PFSK-1 (cell line): ENCODE data around the gene SETBP1.

Experiments used
- FOXP2 ChIP-seq: optimal IDR thresholded peaks from 2 replicates; pipeline ENCODE3; 2011; ENCODE audit warnings: borderline replicate concordance, control low read depth, inconsistent platforms; ENCODE audit not compliant: insufficient read depth; ENCODE audit errors: extremely low read length, extremely low read depth
- POLR2AphosphoS5 ChIP-seq: IDR thresholded peaks from 2 replicates; pipeline ENCODE4 v1.6.1; 2012; ENCODE audit warnings: low read depth, mild to moderate bottlenecking, control low read depth, low read length, moderate library complexity
- SIN3A ChIP-seq: IDR thresholded peaks from 2 replicates; pipeline ENCODE4 v1.6.1; 2012; ENCODE audit warnings: mild to moderate bottlenecking, low read length, moderate library complexity, borderline replicate concordance; ENCODE audit not compliant: insufficient read depth
- TAF1 ChIP-seq: IDR thresholded peaks from 2 replicates; pipeline ENCODE4 v1.6.1; 2012; ENCODE audit warnings: low read length, control low read depth, borderline replicate concordance; ENCODE audit not compliant: insufficient read depth
- TF ChIP-seq, protein P1 (sequence below), 2 experiments: IDR thresholded peaks; 2 replicates each; pipeline versions ENCODE4 v1.6.1 to v1.8.0; 2011 to 2012; ENCODE audit warnings: low read depth in 2 of 2, low read length in 2 of 2, control low read depth in 1 of 2, inconsistent platforms in 1 of 2, mild to moderate bottlenecking in 1 of 2, moderate library complexity in 1 of 2; ENCODE audit not compliant: insufficient read depth in 1 of 2

SETBP1 gene

DNA sequence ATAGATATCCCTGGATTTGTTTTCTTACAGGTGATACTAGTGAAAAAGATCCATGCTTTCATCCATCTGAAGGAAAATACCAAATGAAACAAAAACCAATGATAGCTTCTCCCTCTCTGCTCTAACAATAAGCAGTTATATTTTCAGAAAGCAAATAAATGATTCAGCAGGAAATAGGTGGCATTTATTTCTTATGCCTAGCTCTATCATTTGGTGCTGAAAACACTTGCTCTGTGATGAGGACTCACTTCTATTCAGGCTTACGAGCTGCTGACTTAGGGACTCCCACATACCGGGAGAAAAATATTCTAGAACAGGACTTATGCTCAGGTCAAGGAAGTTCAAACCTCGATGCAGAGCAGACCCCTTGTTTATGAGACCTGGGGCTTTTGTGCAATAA, 142.6 kb downstream of the SETBP1 start:
- no peak for TF ChIP-seq SIN3A

DNA sequence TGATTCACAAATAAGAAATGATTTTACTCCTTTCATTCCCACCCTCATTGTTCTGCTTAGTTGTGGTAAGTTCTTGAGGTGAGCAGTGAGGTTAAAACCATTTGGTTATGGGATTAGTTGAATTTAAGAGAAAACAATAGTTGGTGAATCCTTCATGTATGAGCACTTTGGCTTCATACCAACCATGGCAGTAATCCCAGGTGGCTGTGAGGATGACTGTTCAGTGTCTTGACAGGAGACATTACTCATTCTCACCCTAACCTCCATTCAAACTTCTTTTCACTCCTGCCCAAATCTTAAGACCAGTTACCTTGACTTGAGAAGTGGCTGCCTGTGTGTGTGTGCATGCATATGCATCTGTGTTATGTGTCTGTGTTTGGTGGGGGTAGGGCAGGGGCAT, 143.1 kb downstream of the SETBP1 start:
- TF ChIP-seq, protein P1, sequence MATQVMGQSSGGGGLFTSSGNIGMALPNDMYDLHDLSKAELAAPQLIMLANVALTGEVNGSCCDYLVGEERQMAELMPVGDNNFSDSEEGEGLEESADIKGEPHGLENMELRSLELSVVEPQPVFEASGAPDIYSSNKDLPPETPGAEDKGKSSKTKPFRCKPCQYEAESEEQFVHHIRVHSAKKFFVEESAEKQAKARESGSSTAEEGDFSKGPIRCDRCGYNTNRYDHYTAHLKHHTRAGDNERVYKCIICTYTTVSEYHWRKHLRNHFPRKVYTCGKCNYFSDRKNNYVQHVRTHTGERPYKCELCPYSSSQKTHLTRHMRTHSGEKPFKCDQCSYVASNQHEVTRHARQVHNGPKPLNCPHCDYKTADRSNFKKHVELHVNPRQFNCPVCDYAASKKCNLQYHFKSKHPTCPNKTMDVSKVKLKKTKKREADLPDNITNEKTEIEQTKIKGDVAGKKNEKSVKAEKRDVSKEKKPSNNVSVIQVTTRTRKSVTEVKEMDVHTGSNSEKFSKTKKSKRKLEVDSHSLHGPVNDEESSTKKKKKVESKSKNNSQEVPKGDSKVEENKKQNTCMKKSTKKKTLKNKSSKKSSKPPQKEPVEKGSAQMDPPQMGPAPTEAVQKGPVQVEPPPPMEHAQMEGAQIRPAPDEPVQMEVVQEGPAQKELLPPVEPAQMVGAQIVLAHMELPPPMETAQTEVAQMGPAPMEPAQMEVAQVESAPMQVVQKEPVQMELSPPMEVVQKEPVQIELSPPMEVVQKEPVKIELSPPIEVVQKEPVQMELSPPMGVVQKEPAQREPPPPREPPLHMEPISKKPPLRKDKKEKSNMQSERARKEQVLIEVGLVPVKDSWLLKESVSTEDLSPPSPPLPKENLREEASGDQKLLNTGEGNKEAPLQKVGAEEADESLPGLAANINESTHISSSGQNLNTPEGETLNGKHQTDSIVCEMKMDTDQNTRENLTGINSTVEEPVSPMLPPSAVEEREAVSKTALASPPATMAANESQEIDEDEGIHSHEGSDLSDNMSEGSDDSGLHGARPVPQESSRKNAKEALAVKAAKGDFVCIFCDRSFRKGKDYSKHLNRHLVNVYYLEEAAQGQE (IDR thresholded peaks at IDR 0.05; ENCODE audit: insufficient read depth in 1 of 2, low read depth in 2 of 2, low read length in 2 of 2) = no peak
- no peak for TF ChIP-seq SIN3A
- no peak for TF ChIP-seq POLR2AphosphoS5
- TF ChIP-seq TAF1 = no peak
- TF ChIP-seq FOXP2 = no peak

DNA sequence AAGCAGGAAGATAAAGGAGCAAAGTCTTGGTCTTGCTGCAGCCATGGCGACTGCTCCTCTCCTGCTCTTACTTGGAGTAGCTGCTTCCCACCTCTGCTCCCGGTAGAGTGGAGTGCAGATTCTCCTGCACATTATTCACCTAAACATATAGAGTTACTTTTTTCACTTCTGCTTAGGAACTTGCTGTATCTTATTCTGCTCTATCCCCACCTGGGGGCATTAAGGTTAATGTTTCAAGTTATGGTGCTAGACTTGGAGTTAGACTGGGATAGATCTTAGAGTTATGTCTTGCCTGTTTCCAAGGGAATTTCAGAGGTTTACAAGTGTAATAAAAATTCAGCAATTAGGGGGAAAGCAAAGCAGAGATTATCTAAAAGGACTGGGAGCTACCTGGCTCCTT, 144.2 kb downstream of the SETBP1 start:
- no peak for TF ChIP-seq TAF1
- TF ChIP-seq FOXP2 = no peak
- no peak for TF ChIP-seq POLR2AphosphoS5
- TF ChIP-seq SIN3A = no peak

DNA sequence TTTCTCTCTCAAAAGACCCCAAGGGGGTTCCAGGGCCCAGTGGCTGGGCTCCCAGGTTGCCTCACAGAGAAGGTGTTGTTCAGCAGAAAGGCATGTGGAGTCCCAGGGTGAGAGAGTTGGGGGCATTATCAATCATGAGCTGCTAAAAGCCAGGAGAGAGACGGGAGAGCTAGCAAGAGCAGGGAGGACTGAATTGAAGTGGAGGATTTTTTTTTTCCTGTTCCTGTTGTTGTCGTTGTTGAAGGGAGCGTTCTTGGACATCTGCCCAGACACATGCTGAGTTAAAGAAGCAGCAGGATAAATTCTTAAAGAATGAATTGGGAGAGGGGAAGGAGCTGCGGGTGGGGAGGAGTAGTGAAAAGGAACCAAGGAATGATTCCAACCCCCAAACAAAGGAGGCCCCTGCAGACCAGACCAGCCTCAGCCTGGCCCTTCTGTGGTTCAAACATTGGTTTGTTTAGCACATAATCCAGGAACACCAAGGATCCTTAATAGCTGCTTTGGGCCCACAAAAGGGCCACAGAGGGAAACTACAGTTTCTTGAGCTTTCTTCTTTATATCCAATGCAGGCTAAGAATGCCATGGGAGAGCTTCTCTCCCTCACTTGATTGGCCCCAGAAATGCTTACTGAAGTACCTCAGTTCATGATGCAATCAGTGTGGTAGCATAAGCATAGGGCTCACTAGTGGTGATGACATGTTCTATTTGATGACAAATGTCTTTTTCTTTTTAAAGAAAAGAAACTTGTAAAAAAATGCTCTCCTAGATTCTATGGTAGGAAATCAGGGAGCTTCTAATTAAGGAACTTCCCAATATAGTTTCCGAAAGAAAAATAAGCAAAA, 146.0 kb downstream of the SETBP1 start:
- no peak for TF ChIP-seq TAF1
- TF ChIP-seq SIN3A = no peak
- TF ChIP-seq FOXP2 = no peak
- no peak; the same call in 1 of the 2 replicates for TF ChIP-seq POLR2AphosphoS5

DNA sequence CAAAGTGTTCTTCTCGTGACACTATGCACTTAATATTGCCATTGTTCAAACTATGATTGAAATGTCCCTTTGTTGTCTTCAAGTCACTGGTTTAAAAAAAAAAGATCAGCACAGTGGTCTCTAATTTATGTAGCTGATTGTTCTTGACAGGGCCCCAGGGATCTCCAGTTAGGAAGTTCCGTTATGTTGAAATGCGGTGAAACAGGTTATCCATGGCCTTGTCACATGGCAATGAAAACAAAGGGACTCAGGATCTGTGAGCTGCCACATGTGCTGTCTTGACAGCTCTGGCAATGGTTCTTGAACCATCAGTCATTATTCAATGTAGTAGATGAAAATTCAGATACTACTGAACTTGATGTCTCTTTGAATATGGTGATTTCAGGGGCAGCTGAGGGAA, 147.4 kb downstream of the SETBP1 start:
- TF ChIP-seq POLR2AphosphoS5 (no peak), FOXP2 (no peak), SIN3A (peak; percentile 81; the same call in 1 of the 2 replicates), TAF1 (no peak)
- TF ChIP-seq, protein P1 (IDR thresholded peaks at IDR 0.05; ENCODE audit: insufficient read depth in 1 of 2, low read depth in 2 of 2, low read length in 2 of 2) = no peak

DNA sequence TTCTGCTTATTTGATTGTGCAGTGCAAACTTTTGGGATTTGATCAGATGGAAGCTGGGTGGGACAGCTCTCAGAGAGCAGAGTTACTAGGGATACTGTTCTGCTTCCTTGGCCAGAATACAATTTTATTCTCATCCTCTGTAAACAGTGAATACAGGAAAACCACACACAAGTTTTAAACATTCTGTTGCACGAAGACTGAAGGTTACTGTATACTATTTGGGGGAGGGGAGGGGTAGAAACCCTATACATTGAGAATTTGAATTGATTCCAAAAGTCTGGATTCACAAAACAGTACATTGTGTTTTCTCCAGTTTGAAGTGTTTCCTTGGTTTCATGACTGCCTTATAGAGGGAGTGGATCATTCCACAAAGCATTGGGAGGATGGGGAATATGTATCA, 149.9 kb downstream of the SETBP1 start:
- TF ChIP-seq, protein P1 (IDR thresholded peaks at IDR 0.05; ENCODE audit: insufficient read depth in 1 of 2, low read depth in 2 of 2, low read length in 2 of 2) = no peak
- no peak for TF ChIP-seq SIN3A
- no peak for TF ChIP-seq POLR2AphosphoS5
- TF ChIP-seq FOXP2 = no peak
- no peak for TF ChIP-seq TAF1

DNA sequence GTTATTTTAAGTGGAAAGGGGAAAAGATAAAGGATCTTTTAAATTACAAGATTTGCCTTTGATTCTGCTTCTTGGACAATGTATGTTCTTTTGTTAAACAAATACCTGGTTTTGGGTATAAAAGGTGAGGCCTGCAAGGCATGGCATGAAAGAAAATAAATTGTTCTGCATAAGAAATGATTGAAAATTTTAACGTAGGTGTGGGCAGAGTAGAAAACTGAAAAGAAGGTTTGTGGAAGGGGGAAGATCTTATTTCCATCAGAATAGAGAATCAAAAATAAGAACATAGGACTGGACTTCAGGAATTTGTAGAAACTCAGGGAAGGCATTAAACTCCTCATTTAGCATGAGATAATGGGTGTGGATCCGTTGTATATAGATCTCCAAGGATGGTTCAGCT, 153.1 kb downstream of the SETBP1 start:
- TF ChIP-seq, protein P1 (IDR thresholded peaks at IDR 0.05; ENCODE audit: insufficient read depth in 1 of 2, low read depth in 2 of 2, low read length in 2 of 2) = no peak
- TF ChIP-seq TAF1 (no peak), FOXP2 (no peak), SIN3A (no peak), POLR2AphosphoS5 (no peak)
